ENCODE measurements around the gene DAPL1. TPM values are rescaled to one million over a fixed set of nuclear protein-coding genes. Genes with fewer than 3 reads are reported as not detected.

DAPL1 gene
- total RNA-seq, 3 donors from 2014 or later (not counting 1 experiment from before 2014, with no cell fraction given) = not detected

DNA sequence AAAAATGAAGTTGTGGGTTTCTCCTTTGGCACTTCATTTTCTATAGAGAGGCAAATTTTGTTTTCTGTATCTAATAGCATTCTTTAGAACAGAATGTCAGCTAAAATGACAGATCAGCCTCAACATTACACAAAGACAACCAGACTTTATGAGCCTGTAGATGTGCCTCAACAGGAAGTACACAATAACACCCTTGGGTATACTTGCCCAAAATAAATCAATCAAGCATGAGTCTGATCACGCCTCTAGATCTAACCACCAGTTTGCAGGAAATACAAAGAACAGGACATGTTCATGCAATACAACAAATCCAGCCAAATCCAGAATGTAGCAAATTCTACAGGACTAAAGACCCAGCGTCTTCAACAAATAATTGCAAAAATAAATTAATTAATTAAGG lies 11.2 kb upstream of the DAPL1 start:
- Histone ChIP-seq H3K9me3 (ENCODE audit: control insufficient read depth, insufficient read depth, low read length) (no peaks in the 10 kb centered on the region), H3K27me3 (ENCODE audit: control insufficient read depth, insufficient read depth, low read length) (no peaks in the 10 kb centered on the region), H3K36me3 (ENCODE audit: control insufficient read depth, insufficient read depth, low read length) (no peaks in the 10 kb centered on the region), H3K4me1 (ENCODE audit: control insufficient read depth, insufficient read depth, low read length) (no peaks in the 10 kb centered on the region), H3K27ac (ENCODE audit: low read length) (peak overlapping the region; percentile 30), H3K4me3 (ENCODE audit: low read length) (no peak overlapping the region)
- Mint-ChIP-seq H3K4me3 (peak overlapping the region; percentile 41), H3K27me3 (ENCODE audit: low read depth in 2 of 2) (no peaks in the 10 kb centered on the region), H3K4me1 (peaks cover 8 to 17% of the 10 kb centered on the region in 2 donors), H3K27ac (peak overlapping the region; percentile 67 to 80), H3K36me3 (no peaks in the 10 kb centered on the region), H3K9me3 (no peaks in the 10 kb centered on the region)
- intact Hi-C loops (cut with micrococcal nuclease) = no loop called here
- TF ChIP-seq, protein P1, sequence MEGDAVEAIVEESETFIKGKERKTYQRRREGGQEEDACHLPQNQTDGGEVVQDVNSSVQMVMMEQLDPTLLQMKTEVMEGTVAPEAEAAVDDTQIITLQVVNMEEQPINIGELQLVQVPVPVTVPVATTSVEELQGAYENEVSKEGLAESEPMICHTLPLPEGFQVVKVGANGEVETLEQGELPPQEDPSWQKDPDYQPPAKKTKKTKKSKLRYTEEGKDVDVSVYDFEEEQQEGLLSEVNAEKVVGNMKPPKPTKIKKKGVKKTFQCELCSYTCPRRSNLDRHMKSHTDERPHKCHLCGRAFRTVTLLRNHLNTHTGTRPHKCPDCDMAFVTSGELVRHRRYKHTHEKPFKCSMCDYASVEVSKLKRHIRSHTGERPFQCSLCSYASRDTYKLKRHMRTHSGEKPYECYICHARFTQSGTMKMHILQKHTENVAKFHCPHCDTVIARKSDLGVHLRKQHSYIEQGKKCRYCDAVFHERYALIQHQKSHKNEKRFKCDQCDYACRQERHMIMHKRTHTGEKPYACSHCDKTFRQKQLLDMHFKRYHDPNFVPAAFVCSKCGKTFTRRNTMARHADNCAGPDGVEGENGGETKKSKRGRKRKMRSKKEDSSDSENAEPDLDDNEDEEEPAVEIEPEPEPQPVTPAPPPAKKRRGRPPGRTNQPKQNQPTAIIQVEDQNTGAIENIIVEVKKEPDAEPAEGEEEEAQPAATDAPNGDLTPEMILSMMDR (IDR thresholded peaks at IDR 0.05) = no peak
- ATAC-seq = peak; percentile 71 to 87 (median 76)
- DNase-seq = no peak
- WGBS (ENCODE audit: insufficient coverage) = 0% methylated on average over 1 of the region's 2 CpGs

DNA sequence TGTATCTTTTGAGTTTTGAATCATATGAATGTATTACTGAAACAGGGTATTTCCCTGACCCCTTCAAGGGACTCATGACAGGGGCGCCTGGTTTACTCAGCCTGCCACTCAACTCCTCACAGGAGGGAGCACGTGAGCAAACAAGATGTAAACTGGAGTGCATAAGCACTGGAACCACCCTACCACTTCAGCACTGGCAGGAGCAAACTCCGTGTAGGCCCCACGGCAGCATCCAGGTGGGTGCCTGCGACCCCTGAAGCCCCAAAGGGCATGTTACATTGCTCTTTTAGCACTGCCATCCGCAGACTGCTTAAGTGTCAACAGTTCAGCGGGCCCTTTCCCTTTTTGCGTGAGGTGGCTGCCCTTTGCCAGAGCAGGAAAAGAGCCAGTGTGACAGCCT lies 8.2 kb upstream of the DAPL1 start:
- no peaks in the 10 kb centered on the region for H3K9me3 Mint-ChIP-seq
- Histone ChIP-seq H3K27ac (ENCODE audit: low read length) (no peak overlapping the region), H3K9me3 (ENCODE audit: control insufficient read depth, insufficient read depth, low read length) (no peaks in the 10 kb centered on the region), H3K4me3 (ENCODE audit: low read length) (no peak overlapping the region), H3K36me3 (ENCODE audit: control insufficient read depth, insufficient read depth, low read length) (no peaks in the 10 kb centered on the region), H3K4me1 (ENCODE audit: control insufficient read depth, insufficient read depth, low read length) (no peaks in the 10 kb centered on the region), H3K27me3 (ENCODE audit: control insufficient read depth, insufficient read depth, low read length) (no peaks in the 10 kb centered on the region)
- TF ChIP-seq, protein P1 (IDR thresholded peaks at IDR 0.05) = no peak
- no peak overlapping the region for H3K4me3 Mint-ChIP-seq
- ATAC-seq (no peak), DNase-seq (no peak)
- H3K27me3 Mint-ChIP-seq (ENCODE audit: low read depth in 2 of 2) = no peaks in the 10 kb centered on the region
- H3K36me3 Mint-ChIP-seq = no peaks in the 10 kb centered on the region
- 94% methylated on average over 8 of the region's 8 CpGs for WGBS (ENCODE audit: insufficient coverage)
- no peak overlapping the region for H3K27ac Mint-ChIP-seq
- intact Hi-C loops (cut with micrococcal nuclease) = no loop called here
- peaks cover 8 to 17% of the 10 kb centered on the region in 2 donors for H3K4me1 Mint-ChIP-seq

DNA sequence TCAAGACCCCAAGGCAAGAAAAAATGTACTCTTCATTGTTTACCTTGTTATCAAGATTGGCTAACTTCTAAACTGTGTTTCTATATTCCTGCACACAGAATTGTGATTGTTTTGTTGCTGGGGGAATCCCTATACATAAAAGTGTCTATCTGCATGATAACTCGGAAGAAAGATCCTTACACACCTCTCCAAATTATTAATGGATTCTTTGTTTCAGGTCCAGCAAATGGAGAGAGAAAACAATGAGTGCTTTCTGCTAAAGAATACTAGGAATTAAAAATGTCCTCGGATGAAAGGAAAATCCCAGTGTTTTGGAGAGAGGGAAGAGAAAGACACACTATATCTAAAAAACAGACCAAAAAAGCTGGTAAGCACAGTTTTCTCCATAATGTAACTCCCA lies 6.2 kb upstream of the DAPL1 start:
- H3K4me3 ChIP-seq (ENCODE audit: low read length) = no peak overlapping the region
- WGBS (ENCODE audit: insufficient coverage) = no CpG with 5 or more reads among the region's 2 CpGs
- H3K27me3 ChIP-seq (ENCODE audit: control insufficient read depth, insufficient read depth, low read length) = no peaks in the 10 kb centered on the region
- peaks cover 3 to 7% of the 10 kb centered on the region in 2 donors for H3K4me1 Mint-ChIP-seq
- no peak overlapping the region for H3K27ac ChIP-seq (ENCODE audit: low read length)
- H3K4me3 Mint-ChIP-seq = no peak overlapping the region
- no peaks in the 10 kb centered on the region for H3K4me1 ChIP-seq (ENCODE audit: control insufficient read depth, insufficient read depth, low read length)
- H3K27me3 Mint-ChIP-seq (ENCODE audit: low read depth in 2 of 2) = peaks cover 3 to 5% of the 10 kb centered on the region in 2 donors
- H3K9me3 ChIP-seq (ENCODE audit: control insufficient read depth, insufficient read depth, low read length) = no peaks in the 10 kb centered on the region
- no peaks in the 10 kb centered on the region for H3K36me3 ChIP-seq (ENCODE audit: control insufficient read depth, insufficient read depth, low read length)
- no peaks in the 10 kb centered on the region for H3K9me3 Mint-ChIP-seq
- H3K27ac Mint-ChIP-seq = no peak overlapping the region
- TF ChIP-seq, protein P1 (IDR thresholded peaks at IDR 0.05) = no peak
- no peak for DNase-seq
- H3K36me3 Mint-ChIP-seq = no peaks in the 10 kb centered on the region
- no peak for ATAC-seq
- intact Hi-C loops (cut with micrococcal nuclease) = no loop called here

DNA sequence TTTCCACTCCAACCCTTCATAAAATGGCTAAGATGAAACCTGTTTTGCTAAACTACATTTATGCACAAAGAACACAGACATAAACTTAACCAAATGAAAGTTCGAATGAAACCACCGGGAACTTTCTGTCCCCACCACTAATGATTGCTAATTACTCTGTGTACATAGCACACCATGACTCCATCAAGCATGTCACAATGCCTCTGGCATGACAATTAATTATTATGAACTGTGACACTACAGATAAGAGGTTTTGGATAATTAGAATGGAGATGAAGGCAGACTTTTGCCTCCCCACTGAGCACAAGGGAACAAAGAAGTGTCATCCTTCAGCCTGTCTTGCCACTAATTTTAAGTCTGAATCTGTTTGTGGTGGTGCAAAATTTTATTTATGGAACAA lies 1.5 kb downstream of the DAPL1 start:
- no peaks in the 10 kb centered on the region for H3K36me3 ChIP-seq (ENCODE audit: control insufficient read depth, insufficient read depth, low read length)
- H3K4me1 Mint-ChIP-seq = no peaks in the 10 kb centered on the region
- H3K27me3 ChIP-seq (ENCODE audit: control insufficient read depth, insufficient read depth, low read length) = peaks cover 4% of the 10 kb centered on the region
- intact Hi-C loops (cut with micrococcal nuclease) = no loop called here
- H3K9me3 ChIP-seq (ENCODE audit: control insufficient read depth, insufficient read depth, low read length) = no peaks in the 10 kb centered on the region
- no peak overlapping the region for H3K4me3 Mint-ChIP-seq
- H3K4me3 ChIP-seq (ENCODE audit: low read length) = no peak overlapping the region
- H3K27me3 Mint-ChIP-seq (ENCODE audit: low read depth in 2 of 2) = peaks cover 8 to 29% of the 10 kb centered on the region in 2 donors
- no peak overlapping the region for H3K27ac Mint-ChIP-seq
- H3K27ac ChIP-seq (ENCODE audit: low read length) = no peak overlapping the region
- ATAC-seq (no peak), DNase-seq (no peak)
- TF ChIP-seq, protein P1 (IDR thresholded peaks at IDR 0.05) = no peak
- H3K36me3 Mint-ChIP-seq = no peaks in the 10 kb centered on the region
- H3K9me3 Mint-ChIP-seq = no peaks in the 10 kb centered on the region
- WGBS (ENCODE audit: insufficient coverage) = 100% methylated on average over 2 of the region's 2 CpGs
- H3K4me1 ChIP-seq (ENCODE audit: control insufficient read depth, insufficient read depth, low read length) = no peaks in the 10 kb centered on the region
